ENCODE measurements around the gene STX16.

DNA sequence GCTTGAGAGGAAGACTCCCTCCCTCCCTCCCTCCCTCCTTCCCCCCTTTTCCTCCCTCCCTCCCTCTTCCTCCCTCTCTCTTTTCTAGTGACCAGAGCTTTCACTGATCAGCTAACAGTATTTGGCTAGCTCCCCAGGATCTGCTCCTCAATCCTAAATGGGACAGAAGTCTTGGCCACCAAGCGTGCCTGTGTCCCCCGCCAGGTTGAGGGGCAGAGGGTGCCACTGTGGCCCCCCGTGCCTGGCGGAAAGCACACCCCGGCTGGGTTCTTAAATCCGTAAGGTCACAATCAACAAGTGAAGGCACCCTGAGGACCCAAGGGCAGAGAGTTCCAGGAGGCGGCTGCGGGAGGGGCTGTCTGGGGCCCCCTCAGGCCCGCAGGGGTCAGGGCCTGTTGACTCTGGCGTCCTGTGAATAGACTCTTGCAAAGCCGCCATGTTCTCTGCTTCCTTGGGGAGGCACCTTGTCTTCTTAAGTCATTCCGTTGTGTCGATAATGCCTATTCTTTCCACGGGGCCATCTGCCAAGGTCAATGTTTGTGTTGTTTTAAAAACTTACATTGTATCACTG, 38.9 kb upstream of the STX16 start:
- TF ChIP-seq, protein P1, sequence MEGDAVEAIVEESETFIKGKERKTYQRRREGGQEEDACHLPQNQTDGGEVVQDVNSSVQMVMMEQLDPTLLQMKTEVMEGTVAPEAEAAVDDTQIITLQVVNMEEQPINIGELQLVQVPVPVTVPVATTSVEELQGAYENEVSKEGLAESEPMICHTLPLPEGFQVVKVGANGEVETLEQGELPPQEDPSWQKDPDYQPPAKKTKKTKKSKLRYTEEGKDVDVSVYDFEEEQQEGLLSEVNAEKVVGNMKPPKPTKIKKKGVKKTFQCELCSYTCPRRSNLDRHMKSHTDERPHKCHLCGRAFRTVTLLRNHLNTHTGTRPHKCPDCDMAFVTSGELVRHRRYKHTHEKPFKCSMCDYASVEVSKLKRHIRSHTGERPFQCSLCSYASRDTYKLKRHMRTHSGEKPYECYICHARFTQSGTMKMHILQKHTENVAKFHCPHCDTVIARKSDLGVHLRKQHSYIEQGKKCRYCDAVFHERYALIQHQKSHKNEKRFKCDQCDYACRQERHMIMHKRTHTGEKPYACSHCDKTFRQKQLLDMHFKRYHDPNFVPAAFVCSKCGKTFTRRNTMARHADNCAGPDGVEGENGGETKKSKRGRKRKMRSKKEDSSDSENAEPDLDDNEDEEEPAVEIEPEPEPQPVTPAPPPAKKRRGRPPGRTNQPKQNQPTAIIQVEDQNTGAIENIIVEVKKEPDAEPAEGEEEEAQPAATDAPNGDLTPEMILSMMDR (IDR thresholded peaks at IDR 0.05): no peak
- no peak for TF ChIP-seq POLR2A (IDR thresholded peaks at IDR 0.05)

All from gastroesophageal sphincter (tissue), 3 donors.